GM12878 (cell line): ENCODE measurements around the gene B4GALNT2. TPM values are rescaled to one million over a fixed set of nuclear protein-coding genes. Genes with fewer than 3 reads are reported as not detected.
A peak's percentile ranks its signal among the peaks of the same experiment; 100 is the strongest.

Experiments
- E4F1 ChIP-seq: fragments of 450-650 bp; IDR thresholded peaks from 2 replicates; pipeline ENCODE4 v1.6.1; 2018; ENCODE audit warnings: borderline replicate concordance, mild to moderate bottlenecking; ENCODE audit not compliant: partially characterized antibody
- HSF1 ChIP-seq: fragments of 150-350 bp; IDR thresholded peaks from 2 replicates; pipeline ENCODE4 v1.6.1; 2014; ENCODE audit warnings: mild to moderate bottlenecking, low read depth, low read length
- NBN ChIP-seq: fragments of 450-650 bp; IDR thresholded peaks from 2 replicates; pipeline ENCODE4 v1.6.1; 2016
- TBL1XR1 ChIP-seq: IDR thresholded peaks from 2 replicates; pipeline ENCODE4 v1.6.1; 2012; ENCODE audit warnings: low read depth, low read length, improper control_type of control experiment
- TCF3 ChIP-seq: IDR thresholded peaks from 2 replicates; pipeline ENCODE4 v1.6.1; 2012; ENCODE audit warnings: low read depth, mild to moderate bottlenecking, low read length, borderline replicate concordance; ENCODE audit not compliant: insufficient read depth
- ZNF622 ChIP-seq: fragments of 450-650 bp; IDR thresholded peaks from 2 replicates; pipeline ENCODE4 v1.6.1; 2017; ENCODE audit warnings: mild to moderate bottlenecking, inconsistent platforms
- polyA plus RNA-seq, 11 experiments: library from polyadenylated mRNA; depleted of rRNA in 4 of 11; unstranded in 6 of 11; stranded (reverse) in 5 of 11; fragments of >200 nt; fragmentation: Nextera tagmentation in 4 of 11; fragmentation: Illumina TruSeq in 1 of 11; extraction: Ambion mirVana in 4 of 11; extraction: Trizol in 1 of 11; gene quantifications; 1 replicate in 1 of 11; 2 replicates in 10 of 11; pipeline versions ENCODE4 v1.2.1 to v1.2.3, GENCODE V29; 2011 to 2016; ENCODE audit warnings: inconsistent platforms in 2 of 11, missing spikeins in 2 of 11, low read depth in 1 of 11
- total RNA-seq, 4 experiments: library from RNA; depleted of rRNA in 3 of 4; stranded (reverse); fragments of >200 nt in 3 of 4; fragmentation: Illumina TruSeq in 1 of 4; extraction: Trizol in 1 of 4; gene quantifications; 2 replicates each; pipeline versions ENCODE4 v1.2.1 to v1.2.3, GENCODE V29; 2013 to 2021
- TF ChIP-seq, protein P1 (sequence below): fragments of 450-650 bp; IDR thresholded peaks from 2 replicates; pipeline ENCODE4 v1.6.1; 2016; ENCODE audit warnings: mild to moderate bottlenecking

The B4GALNT2 gene
- total and polyA plus RNA-seq, 10 of the 15 experiments (the other 5 are each of a cell fraction or from before 2014, with no cell fraction given) = not detected

GRCh38 chr17:49193513-49194296 is 61.1 kb downstream of the B4GALNT2 start (continued):
- TF ChIP-seq HSF1 (no peak), ZNF622 (no peak), E4F1 (no peak), NBN (peak; percentile 97), TCF3 (no peak), TBL1XR1 (no peak)
- TF ChIP-seq, protein P1, sequence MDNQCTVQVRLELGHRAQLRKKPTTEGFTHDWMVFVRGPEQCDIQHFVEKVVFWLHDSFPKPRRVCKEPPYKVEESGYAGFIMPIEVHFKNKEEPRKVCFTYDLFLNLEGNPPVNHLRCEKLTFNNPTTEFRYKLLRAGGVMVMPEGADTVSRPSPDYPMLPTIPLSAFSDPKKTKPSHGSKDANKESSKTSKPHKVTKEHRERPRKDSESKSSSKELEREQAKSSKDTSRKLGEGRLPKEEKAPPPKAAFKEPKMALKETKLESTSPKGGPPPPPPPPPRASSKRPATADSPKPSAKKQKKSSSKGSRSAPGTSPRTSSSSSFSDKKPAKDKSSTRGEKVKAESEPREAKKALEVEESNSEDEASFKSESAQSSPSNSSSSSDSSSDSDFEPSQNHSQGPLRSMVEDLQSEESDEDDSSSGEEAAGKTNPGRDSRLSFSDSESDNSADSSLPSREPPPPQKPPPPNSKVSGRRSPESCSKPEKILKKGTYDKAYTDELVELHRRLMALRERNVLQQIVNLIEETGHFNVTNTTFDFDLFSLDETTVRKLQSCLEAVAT = peak; percentile 98
